Type B pancreatic cell (in vitro differentiated cells): ENCODE measurements around the gene SETDB2. TPM values are rescaled to one million over a fixed set of nuclear protein-coding genes. Genes with fewer than 3 reads are reported as not detected.

Experiments
- DNase-seq: peaks from one replicate; pipeline ENCODE4 v3.0.0; 2021; ENCODE audit warnings: mixed read lengths; ENCODE audit not compliant: unreplicated experiment; ENCODE audit errors: extremely low spot score
- H3K27ac Mint-ChIP-seq: 2 replicates; pipeline ENCODE4 v1.8.0; 2021; ENCODE audit warnings: mild to moderate bottlenecking, mixed read lengths
- H3K27me3 Mint-ChIP-seq: 2 replicates; pipeline ENCODE4 v1.8.0; 2021; ENCODE audit warnings: mixed read lengths
- H3K36me3 Mint-ChIP-seq: 2 replicates; pipeline ENCODE4 v1.8.0; 2021; ENCODE audit warnings: mixed read lengths
- H3K4me1 Mint-ChIP-seq: one replicate; pipeline ENCODE4 v1.8.0; 2021; ENCODE audit warnings: mixed read lengths; ENCODE audit not compliant: unreplicated experiment
- H3K4me3 Mint-ChIP-seq: 2 replicates; pipeline ENCODE4 v1.8.0; 2021; ENCODE audit warnings: mild to moderate bottlenecking, mixed read lengths
- H3K9me3 Mint-ChIP-seq: 2 replicates; pipeline ENCODE4 v1.8.0; 2021; ENCODE audit warnings: mixed read lengths
- total RNA-seq: library from RNA; stranded (reverse); gene quantifications from 2 replicates; pipeline ENCODE4 v1.2.1, GENCODE V29; 2021; ENCODE audit warnings: low replicate concordance
- TF ChIP-seq, protein P1 (sequence below): fragments of 200-600 bp; sonication (generic); conservative IDR thresholded peaks from 2 replicates; pipeline ENCODE4 v1.5.0; 2021; ENCODE audit warnings: antibody characterized with exemption, mild to moderate bottlenecking

SETDB2 gene
- total RNA-seq, 1 donor from 2014 or later = 11.8 TPM

DNA sequence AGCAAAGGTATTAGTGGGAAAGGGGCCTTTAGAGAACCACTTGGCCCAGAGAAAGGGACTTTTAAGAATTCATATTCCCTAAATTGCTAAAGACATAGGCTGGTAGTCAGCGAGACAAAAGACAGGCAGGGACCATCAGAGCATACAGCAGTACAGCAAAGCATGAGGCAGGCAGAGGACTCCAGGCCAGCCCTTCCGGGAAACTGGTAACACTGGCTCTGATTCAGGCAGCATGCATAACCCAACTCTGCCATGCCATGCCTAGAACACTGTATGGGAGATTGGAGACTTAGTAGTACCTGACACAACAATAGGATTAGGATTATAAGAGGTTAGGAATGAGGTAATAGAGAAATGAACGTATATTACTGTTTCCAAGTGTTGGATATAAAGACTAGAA lies 35.1 kb upstream of the SETDB2 start:
- Mint-ChIP-seq H3K4me1 (no peaks in the 10 kb centered on the region), H3K4me3 (no peak overlapping the region), H3K9me3 (peaks cover 11% of the 10 kb centered on the region), H3K27ac (no peak overlapping the region), H3K27me3 (no peaks in the 10 kb centered on the region), H3K36me3 (peaks cover 4% of the 10 kb centered on the region)
- DNase-seq = no peak
- TF ChIP-seq, protein P1, sequence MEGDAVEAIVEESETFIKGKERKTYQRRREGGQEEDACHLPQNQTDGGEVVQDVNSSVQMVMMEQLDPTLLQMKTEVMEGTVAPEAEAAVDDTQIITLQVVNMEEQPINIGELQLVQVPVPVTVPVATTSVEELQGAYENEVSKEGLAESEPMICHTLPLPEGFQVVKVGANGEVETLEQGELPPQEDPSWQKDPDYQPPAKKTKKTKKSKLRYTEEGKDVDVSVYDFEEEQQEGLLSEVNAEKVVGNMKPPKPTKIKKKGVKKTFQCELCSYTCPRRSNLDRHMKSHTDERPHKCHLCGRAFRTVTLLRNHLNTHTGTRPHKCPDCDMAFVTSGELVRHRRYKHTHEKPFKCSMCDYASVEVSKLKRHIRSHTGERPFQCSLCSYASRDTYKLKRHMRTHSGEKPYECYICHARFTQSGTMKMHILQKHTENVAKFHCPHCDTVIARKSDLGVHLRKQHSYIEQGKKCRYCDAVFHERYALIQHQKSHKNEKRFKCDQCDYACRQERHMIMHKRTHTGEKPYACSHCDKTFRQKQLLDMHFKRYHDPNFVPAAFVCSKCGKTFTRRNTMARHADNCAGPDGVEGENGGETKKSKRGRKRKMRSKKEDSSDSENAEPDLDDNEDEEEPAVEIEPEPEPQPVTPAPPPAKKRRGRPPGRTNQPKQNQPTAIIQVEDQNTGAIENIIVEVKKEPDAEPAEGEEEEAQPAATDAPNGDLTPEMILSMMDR = no peak

GRCh38 chr13:49410006-49410405 lies 34.1 kb upstream of the SETDB2 start:
- H3K4me1 Mint-ChIP-seq = no peaks in the 10 kb centered on the region

DNA sequence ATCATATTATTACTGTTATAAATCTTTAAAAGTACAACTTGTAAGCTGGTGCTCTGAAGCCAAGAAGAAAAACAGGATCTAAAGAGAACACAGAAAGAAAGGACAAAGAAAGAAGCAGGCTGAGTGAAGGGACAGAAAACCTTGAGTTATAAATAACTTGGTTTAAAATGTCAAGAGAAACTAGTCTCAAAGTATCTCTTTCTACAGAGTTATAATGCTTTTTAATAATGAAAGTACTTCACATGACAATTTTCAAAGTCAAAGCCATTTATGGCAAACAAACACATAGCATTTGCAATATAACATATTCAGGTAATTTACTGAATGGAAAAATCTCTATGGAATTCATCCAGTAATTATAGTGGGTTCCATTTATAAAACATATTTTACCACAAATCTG lies 33.6 kb upstream of the SETDB2 start:
- no peak overlapping the region for H3K4me3 Mint-ChIP-seq
- H3K27ac Mint-ChIP-seq = no peak overlapping the region
- DNase-seq = no peak
- TF ChIP-seq, protein P1 = no peak
- H3K27me3 Mint-ChIP-seq = no peaks in the 10 kb centered on the region
- H3K4me1 Mint-ChIP-seq = no peaks in the 10 kb centered on the region
- H3K9me3 Mint-ChIP-seq = peaks cover 3% of the 10 kb centered on the region
- H3K36me3 Mint-ChIP-seq = no peaks in the 10 kb centered on the region

More at GRCh38 chr13:49410006-49410405, 34.1 kb upstream of the SETDB2 start:
- no peak for DNase-seq
- no peaks in the 10 kb centered on the region for H3K27me3 Mint-ChIP-seq
- no peak overlapping the region for H3K4me3 Mint-ChIP-seq
- H3K27ac Mint-ChIP-seq = no peak overlapping the region
- H3K36me3 Mint-ChIP-seq = peaks cover 1% of the 10 kb centered on the region
- peaks cover 8% of the 10 kb centered on the region for H3K9me3 Mint-ChIP-seq
- TF ChIP-seq, protein P1 = no peak

DNA sequence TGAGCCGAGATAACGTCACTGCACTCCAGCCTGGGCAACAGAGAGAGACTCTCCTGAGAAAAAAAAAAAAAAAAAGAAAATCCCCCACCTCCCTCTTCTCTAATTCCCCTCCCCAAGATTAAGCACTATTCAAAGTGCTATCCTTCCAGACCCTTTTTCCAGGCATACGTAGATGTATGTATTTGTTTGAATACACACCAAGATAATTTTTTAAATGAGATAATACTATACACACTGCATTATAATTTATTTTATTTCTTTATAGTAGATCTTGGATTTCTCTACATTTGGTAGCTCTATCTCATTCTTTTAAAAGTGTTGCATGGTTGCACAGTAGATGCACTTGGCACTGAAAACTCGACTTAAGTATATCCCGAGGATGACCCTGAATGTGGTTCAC lies 32.7 kb upstream of the SETDB2 start:
- Mint-ChIP-seq H3K4me1 (no peaks in the 10 kb centered on the region), H3K27ac (no peak overlapping the region), H3K9me3 (no peaks in the 10 kb centered on the region), H3K4me3 (no peak overlapping the region), H3K27me3 (no peaks in the 10 kb centered on the region), H3K36me3 (no peaks in the 10 kb centered on the region)
- no peak for DNase-seq
- TF ChIP-seq, protein P1 = no peak

- no peak overlapping the region for H3K27ac Mint-ChIP-seq
- no peak for DNase-seq
- H3K27me3 Mint-ChIP-seq = no peaks in the 10 kb centered on the region
- H3K36me3 Mint-ChIP-seq = no peaks in the 10 kb centered on the region
- no peaks in the 10 kb centered on the region for H3K4me1 Mint-ChIP-seq
- TF ChIP-seq, protein P1 = no peak
- H3K9me3 Mint-ChIP-seq = no peaks in the 10 kb centered on the region
- no peak overlapping the region for H3K4me3 Mint-ChIP-seq
Observed at GRCh38 chr13:49412749-49413148, 31.3 kb upstream of the SETDB2 start.

DNA sequence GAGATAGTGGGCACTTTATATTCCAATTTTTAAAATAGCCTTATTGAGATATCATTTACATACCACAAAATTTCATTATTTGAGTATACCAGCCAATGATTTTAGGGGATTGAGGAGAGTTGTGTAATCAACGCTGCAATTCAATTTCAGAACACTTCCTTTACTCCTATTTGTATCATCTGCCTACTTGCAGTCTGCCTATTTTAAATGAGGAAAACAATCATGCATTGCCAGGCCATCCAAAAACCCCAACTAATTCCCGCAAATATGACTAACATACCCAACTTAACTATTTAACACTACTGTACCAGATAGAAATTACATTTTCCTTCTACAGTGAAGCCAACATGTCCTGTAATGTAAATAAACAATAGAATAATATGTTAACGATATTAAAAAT lies 26.9 kb upstream of the SETDB2 start:
- no peak overlapping the region for H3K4me3 Mint-ChIP-seq
- H3K27me3 Mint-ChIP-seq = no peaks in the 10 kb centered on the region
- TF ChIP-seq, protein P1 = no peak
- H3K9me3 Mint-ChIP-seq = no peaks in the 10 kb centered on the region
- no peak overlapping the region for H3K27ac Mint-ChIP-seq
- H3K4me1 Mint-ChIP-seq = peaks cover 7% of the 10 kb centered on the region
- H3K36me3 Mint-ChIP-seq = no peaks in the 10 kb centered on the region
- DNase-seq = no peak
